NCI-H510A (cell line): ENCODE measurements around the gene ZFAND3.

Experiments used
- DNase-seq: peaks from one replicate; lab custom pipeline; 2025; lab: John Stamatoyannopoulos, UW

Gene ZFAND3

DNA sequence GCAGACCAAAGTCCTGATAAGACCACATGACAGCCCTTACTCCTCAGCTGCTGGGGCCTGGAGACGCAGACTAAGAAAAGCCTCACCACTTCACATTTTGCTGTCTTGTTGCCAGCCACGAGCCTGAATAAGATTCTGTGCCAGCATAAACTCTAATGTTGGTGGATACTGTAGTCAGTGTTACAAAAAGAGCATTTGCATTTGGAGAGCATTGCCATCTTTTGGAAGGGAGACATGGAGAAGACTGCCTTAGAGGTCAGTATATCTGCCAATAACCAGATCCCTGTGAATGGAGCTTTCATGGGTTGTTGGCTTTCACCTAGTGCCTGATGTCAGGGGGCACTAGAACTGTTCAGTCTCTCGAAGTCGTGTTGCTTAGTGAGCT lies 315.2 kb downstream of the ZFAND3 start:
- no peak for DNase-seq

DNA sequence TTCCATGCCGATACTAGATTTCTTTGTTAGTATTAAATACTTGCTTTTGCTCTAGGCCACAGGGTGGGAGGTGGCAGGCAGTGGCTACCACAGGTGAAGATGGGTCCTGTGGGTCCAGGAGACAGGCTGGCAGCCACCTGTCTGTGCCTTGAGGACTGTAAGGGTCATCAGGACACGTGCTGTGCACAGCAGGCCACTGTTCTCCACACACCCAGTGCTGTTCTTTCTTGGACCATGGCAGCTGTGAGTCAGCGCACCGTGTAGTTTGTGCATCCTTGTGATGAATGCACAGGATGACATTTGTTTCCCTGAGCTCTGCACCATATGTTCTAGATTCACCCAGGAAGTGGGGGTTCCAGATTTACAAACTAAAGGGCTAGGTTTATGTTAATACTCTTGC lies 317.0 kb downstream of the ZFAND3 start:
- DNase-seq: no peak

DNA sequence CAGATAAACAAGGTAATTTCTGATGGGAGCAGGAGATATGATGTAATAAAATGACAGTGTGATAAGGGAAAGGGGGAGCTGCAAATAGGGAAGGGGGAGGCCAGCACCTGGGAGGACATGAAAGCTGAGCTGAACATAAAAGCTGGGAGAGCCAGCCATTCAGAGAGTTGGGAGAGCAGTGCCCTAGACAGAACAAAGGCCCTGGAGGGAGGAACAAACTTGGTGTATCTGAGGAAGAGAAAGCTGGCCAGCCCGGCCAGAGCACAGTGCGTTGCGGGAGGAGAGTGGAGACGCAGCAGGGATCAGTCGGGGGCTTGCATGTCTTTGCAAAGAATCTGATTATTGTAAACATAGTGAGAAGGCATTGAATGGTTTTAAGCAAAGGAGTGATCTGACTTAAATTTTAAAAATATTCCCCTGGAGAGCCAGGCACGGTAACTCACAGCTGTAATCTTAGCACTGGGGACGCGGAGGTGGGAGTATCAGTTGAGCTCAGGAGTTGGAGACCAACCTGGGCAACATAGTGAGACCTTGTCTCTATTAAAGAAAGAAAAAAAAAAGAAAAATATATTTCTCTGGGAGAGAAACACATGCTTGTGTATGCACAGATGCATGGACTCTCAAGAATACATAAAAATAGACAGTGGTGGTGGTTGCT lies 318.2 kb downstream of the ZFAND3 start:
- no peak for DNase-seq

DNA sequence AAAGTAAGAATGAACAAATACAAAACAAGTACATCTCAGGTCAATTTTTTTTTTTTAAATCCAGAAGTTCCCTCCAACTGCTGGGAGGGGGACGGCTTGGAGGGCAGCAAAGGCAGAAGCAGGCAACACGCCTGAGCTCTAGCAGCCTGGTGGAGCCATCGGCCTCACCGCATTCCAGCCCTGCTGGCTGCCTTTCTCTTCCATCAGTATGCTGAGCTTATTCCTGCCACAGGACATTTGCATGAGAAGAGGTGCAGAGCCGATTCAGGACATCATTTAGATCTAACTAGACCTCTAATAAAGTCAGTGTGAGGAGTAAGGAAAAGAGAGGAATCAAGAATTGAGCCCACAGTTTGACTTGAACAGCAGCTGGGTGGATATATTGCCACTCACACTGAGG lies 318.8 kb downstream of the ZFAND3 start:
- no peak for DNase-seq

DNA sequence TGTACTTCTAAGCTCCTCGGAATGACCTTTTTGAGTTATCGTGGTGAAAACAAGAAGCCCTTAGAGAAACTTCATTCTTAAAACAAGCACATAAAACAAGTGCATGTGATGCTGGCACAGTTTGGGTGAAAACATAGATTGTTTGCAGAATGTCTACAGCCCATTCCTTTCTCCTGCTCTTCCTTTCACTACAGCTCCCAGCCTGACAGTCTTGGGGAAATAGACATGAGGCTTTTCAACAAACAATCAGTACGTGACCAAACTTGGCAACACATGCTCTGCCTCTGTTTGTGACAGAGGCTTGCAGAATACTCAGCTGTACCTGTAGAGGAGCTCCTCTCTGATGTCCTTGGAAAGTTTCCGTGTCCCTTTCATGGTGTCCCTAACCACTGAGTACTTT lies 321.6 kb downstream of the ZFAND3 start:
- DNase-seq: no peak

DNA sequence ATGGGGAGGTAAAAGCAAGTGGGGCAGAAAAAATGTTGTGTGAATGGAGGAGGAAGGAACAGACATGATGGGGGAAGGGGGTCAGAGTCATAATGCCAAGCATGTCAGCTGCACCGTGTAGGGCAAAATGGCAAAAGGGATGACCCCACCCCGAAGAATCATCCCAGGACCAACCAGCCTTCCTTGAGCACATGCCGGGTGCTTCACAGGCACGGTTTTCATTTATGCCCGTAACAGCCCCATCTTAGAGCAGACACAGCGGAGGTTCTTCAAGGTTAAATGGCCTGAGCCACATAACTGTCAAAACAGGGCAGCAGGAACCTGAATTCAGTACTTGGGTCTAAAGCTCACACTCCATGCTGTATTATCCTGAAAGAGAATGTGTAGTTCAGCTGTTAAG lies 322.2 kb downstream of the ZFAND3 start:
- no peak for DNase-seq

DNA sequence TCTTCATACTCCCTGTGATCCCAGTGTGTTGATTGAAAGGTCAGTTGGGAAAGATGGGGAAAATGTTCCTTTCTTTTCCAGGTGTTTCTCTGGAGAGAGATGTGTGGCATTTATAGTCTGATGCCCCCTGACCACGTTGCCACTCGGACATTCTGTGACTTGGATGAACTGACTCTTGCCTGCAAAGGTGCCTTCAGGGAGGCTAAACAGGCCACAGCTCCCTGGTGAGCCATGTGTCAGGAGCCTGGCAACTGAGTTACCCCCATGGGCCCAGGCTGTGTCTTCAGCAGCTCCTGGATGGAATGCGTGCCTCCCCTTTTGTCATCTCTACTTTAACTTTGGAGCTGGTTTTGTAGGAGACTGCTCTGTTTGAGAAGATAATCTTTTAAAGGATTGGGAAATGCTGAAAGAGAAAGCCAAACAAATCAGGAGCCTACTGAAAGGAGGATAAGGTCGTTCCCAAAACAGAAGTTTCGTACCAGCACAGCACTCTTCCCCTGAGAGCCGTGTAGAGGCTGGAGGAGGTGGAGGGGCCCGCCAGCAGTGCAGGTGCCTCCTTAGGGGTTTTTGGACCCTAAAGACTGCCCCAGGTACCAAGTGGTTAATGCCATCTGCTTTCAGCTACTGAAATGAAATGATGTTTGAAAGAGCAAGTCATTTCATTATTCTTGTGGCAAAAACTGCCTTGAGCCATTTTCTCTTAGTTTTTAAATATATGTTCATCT lies 322.8 kb downstream of the ZFAND3 start:
- DNase-seq: no peak

DNA sequence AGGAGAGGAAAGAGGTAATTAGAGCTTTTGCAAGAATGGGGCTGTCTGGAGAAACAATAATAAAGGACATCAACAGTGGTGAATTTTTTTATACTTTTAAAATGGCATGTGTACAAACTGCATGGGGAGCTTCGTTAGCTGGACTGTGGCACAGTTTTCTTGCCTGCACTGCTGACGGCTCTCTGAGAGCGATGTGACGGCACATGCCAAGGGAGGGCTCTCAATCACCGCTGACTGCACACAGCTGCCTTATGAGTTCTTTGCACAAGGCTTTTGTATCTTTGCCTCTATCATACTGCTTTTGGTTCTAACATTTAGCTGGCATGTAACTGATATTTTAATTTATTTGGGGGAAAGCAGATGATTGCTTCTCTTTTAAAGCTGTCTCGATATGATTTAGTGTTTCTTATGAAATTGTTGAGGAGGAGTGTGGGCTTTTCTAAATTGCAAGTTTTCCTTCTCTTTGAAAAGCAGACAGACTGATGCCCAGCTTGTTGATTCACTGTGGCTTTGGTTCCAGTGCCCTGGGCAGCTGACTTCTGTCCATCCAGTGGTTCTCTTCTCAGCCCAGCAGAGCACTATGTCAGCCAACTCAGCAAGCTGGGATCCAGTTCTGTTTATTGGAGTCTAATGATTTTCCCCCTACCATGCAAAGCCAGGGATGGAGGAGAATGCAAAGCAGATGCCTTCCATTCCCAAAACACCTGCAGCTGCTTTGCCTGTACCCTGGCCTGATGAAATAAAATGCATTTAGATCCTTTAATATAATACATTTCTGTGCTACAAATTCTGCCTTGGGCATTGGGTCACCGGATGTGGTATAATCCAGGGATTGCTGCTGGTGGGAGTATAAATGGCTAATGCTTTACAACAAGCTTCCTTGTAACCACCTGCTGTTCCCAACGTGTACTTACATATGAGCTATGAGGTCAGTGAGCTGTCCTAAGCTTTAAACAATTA lies 323.9 kb downstream of the ZFAND3 start:
- no peak for DNase-seq

DNA sequence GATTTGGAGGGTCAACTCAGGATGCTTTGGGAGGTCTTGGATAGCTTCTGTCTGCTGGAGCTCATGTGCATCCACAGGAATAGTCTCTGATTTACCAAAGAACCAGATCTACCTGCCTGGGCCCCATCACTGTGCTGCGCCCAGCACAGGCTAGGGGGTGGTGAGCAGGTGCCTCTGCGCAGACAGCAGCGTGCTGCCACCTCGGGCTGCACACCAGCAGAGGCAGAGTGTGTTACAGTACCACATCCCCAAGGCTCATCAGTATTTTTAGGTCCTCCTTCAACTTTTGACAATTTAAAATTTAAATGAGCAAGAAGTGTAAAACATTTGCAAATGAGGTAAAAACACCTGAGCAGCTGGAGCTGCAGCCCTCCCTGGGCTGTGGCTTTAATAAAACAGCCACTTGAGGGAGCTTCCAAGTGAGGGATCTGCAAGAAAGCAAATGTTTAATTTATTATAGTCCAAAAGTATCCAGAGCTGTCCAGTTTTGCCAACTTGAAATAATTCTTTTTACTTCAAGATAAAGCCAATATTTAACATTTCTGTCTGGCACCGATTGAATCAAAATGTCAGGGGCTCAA lies 324.9 kb downstream of the ZFAND3 start:
- no peak for DNase-seq

DNA sequence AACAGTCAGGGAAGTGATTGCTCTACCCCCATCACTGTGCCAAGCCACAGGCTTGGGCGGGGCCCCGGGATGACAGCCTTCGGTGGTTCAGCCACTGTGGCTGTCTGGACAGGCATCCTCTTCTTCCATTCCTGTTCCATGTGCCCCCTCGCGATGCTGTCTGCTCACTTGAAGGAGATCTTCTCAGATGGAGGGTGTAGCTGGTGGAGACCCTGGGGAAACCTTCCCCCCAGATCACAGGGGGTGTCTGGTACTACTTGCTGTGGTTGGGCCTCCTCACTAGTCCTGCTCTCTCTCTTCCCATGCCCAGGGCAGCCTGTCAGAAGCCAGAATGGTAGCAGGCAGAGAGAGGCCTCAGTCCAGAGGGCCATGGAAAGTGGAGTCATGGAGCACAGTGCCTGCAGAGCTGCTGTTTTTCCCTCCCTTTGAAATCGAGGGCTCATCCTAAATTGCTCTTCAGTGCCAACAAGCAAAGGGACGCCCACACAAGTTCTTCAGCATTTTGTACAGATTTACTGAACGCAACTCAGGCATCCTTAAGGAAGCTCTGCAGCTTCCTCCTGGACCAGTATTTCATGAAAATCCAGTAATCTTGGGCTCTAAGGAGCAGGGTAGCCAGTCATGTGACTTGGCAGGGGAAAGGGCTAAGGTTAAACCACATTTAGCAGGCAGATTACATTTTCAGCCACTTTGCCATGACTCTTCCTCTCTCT lies 326.6 kb downstream of the ZFAND3 start:
- no peak for DNase-seq

DNA sequence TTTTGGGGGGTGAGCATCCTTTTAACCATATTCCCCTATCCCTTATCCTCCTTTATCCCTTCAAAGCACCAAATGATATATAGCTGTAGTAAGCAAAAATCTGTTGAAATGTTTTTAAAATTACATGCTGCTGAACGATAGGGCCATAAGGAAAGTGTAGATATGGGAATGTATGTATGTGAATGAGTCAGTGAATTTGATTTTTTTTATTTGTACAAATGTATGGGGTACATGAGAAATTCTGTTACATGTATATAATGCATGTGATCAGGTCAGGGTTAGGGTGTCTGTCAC lies 327.2 kb downstream of the ZFAND3 start:
- no peak for DNase-seq

DNA sequence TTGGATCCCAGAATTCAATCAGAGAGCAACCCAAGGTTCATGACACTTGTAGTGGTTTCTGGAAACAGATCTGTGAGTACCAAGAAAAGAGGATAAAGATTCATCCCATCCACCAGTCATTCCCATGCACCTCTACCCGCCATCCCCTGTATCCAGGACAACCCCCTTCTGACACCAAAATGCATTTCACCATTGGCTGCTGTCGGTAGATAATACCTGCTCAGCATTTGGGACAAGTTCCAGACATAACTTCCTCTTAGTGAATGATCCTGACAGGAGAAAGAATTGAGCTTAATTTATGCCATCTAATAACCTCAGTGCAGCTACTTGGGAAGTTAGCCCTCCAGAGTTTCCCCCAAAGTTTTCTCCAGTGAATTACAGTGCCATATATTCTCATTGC lies 329.1 kb downstream of the ZFAND3 start:
- no peak for DNase-seq

DNA sequence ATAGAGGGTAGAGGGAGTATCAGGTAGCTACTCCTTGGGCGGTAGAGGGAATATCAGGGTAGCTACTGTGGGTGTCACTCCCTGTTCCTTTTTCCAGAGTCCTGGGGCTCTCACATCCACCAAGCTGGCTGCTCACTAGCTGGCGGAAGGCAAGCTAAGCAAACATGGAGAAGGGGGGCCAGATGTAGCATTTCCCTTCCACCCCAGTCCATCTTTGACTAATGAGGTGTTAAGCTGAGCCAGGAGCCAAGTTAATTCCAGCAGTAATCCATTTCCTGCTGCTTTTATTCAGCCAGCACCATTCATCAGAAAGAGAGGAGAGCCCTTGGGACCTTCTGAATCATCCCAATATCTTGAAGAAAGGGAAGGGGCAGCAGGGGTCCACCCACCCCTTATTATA lies 330.0 kb downstream of the ZFAND3 start:
- DNase-seq: no peak

DNA sequence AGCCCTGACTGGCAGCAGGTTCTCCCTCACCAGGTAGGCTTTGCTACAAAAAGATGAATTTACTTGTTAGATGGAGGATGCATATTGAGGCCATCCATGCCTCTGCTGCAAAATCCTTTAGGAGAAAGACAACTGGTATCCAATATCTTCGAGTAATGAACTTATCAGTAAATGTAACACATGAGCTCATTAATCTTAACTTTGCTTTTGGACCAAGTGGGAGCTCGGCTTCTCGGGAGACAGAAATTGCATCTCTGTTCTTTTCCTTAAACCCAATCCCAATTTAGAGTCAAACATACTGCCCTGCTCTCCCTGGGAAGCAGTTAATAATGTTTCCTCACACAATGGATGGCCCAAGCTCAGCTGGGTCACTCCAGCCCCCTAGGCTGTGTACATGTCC lies 330.5 kb downstream of the ZFAND3 start:
- DNase-seq: no peak

DNA sequence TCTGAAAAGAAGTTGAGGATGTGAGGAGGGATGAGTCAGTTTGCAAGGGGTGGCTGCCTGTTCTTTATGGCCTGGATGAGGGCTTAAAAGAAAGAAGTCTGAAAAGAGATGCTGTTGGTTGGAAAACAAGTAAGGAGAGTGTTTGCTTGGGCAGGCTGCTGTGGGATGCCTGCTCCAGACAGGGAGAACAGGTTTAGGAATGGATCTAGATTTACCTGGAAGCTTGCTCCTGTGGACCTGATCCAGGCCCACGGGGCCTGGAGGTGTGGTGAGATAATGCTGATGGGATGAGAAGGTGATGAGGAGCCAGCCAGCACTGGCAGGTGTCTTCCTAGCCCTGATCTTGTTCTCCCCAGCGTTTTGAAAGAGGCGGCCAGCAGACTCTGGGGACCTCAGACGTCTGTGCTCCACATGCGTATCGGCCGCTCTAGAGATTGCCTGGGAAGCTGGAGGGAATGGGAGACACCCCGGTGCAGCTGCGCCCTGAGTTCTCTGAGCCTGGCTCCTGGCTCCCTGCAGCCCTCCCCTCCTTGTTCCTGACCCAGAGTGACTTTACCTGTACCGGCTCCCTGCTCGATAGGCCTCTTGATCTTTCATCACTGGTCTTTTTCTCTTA lies 331.3 kb downstream of the ZFAND3 start:
- no peak for DNase-seq

DNA sequence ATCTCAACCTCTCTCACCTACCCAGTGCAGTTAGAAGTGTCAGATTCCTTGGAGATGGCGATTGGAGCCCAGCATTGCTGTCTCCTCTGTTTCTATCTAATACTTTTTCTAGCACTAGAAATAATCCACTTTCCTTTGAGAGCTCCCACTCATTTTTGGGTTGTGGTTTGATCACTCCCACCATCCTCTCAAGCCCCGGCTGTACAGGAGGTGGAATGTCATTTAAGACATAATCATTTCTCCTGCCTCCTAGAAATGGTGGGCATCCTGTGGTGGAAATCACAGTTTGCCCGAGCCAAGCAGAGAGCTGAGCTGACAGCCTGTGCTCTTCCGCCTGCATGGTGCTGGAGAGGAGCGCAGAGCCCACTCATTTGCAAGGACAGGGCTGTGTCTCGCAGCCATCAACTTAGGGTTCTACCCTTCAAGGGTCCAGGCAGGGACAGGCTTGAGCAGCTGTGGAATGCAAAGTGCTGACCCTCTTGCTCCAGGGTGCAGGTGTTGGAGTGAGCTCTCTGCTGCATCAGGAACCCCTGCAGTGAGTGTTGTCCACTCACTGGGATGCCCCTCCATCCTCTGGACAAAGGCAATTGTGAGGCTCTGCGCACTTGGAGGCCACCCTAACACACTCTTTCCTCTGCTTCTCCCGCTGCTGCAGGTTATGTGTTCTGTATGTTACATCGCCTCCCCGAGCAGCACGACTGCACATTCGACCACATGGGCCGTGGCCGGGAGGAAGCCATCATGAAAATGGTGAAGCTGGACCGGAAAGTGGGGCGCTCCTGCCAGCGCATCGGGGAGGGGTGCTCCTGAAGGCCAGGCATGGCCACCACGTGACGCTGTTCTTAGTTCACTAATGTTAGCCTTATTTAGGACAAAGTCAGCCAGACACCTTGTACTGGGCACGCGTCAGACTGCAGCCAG lies 332.3 kb downstream of the ZFAND3 start:
- no peak for DNase-seq

DNA sequence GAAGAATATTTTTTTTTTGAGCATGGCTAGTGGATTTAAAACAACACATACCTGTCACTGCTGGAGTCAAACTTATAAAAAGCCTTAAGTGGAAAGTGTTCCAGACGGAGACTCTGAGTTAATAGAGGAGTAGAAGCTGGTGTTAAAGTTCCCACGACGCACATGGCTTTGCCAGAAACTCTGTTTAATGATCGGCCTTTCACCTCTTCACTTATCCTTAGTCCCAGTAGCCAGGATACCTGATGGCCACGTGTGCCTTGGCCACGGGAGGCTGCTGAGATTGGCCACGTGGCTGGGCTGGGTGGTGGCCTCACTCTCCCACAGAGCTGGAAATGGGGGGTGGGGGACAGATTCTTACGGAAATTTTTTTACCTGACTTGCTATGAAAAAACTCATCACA lies 333.1 kb downstream of the ZFAND3 start:
- no peak for DNase-seq

DNA sequence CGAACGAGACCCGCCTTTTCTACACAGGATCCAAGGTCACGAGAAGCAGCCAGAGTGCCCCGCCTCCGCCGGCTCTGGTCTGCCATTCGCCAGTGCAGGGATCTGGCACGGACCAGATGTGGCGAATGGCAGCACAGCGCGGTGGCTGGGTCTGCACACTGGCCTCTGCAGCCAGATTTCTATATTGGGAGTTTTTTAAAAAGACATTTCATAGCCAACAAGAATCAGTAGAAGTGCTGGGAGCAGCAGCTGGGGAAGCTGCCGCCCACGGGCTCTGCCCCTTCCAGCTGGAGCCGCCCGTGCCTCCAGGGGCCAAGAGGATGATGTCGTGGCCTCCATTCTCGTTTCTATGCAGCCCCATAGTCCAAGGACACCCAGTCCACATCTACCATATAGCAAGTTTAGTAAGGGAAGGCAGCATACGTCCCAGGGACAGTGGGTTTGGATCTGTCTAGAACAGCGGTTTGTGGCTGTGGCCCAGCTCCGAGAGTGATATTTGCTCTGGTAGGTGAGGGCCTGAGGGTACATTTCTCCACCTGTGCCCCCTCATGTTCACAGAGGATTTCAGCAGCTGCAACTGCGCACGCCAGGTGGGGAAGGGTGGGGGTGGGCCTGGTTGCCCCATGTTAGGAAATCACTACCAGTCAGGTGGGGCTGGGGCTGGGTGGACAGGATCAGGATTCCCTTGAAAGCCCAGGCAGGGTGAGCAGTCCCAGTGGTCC lies 333.7 kb downstream of the ZFAND3 start:
- no peak for DNase-seq

DNA sequence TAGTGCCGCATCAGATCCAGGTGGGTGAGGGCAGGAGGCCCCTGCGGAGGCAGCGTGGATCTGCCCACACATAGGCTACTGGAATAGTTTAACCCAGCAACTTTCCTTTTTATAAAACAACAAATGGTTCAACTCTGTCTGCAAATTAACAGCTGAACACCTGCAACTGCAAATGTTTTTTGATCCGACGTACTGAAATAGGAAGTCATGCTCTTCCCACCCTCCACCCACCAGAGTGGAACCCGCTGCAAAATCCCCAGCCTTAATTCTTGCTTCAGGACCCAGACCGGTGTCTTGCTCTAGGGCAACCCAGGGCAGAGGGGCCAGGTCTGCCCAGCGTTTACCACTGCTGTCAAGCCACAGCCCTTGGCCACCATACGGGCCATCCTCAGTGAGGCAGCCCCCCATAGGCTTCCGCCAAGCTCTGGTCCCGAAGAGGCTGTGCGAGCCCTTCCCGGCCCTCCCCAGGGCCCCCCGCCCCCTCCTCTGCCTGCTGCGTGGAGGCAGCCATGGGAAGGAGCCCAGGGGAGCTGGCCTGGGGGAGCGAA lies 334.3 kb downstream of the ZFAND3 start:
- DNase-seq: no peak

DNA sequence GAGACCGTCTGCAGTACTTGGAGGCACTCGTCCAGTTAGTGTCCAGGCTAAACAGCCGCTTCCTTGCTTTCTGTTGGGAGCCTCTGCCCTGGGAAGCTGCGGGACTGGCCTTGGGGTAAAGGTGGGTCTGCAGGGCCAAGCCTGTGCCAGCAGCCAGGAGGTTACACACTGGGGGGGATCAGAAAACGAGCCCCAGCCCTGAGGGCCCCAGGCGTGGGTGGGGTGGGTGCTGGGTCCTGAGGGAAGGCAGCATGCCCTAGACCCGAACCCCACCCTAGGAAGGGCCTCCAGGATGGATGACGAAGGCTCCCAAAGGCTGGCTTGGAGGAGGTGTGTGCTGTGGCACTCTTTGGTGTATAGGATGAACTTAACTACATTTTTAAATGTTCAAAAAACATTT lies 335.2 kb downstream of the ZFAND3 start:
- no peak for DNase-seq
